ENCODE measurements around the gene GBF1. TPM values are rescaled to one million over a fixed set of nuclear protein-coding genes. Genes with fewer than 3 reads are reported as not detected.

GBF1 gene
- total and polyA plus RNA-seq, 2 of the 13 experiments (the other 11 are each of a cell fraction or from before 2014, with no cell fraction given) = 17.1 to 21.9 TPM

DNA sequence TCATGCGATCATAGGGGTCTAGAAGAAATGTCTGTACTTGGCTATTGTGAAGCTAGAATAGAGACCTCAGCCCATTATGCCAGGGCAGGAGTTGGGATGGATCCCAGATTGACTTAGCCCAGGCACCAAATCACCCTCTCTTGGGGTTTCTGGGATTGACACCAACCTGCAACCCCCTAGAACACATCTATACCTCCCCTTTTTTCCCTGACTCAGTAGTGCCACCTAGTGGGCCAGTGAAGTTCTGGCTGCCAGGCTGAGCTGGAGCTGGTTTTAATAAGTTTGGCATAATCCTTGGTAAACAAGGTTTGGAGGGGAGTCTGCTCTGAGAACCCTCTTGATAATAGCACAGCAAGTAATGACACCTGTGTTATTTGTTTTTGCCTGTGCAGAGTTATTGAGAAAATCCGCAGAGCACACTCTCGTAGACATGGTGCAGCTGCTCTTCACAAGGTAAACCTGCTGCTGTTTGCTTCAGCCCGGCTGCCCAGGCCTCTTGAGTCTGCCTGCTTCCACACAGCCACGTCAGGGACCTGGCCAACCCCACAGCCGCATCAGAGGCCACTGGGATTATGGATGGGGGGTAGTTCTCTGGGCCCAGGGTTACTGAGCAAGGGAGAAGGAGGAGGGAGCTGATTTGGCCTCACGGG is 106.9 kb downstream of the GBF1 start (continued):
- TF ChIP-seq, protein P1, sequence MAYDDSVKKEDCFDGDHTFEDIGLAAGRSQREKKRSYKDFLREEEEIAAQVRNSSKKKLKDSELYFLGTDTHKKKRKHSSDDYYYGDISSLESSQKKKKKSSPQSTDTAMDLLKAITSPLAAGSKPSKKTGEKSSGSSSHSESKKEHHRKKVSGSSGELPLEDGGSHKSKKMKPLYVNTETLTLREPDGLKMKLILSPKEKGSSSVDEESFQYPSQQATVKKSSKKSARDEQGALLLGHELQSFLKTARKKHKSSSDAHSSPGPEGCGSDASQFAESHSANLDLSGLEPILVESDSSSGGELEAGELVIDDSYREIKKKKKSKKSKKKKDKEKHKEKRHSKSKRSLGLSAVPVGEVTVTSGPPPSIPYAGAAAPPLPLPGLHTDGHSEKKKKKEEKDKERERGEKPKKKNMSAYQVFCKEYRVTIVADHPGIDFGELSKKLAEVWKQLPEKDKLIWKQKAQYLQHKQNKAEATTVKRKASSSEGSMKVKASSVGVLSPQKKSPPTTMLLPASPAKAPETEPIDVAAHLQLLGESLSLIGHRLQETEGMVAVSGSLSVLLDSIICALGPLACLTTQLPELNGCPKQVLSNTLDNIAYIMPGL (CRISPR knock-in tag; IDR thresholded peaks at IDR 0.05; ENCODE audit: borderline replicate concordance in 1 of 2, low read depth in 1 of 2) = peak in 1 of 2 experiments; percentile 44; a peak in 1 of 4 replicates
- TF ChIP-seq, protein P2, sequence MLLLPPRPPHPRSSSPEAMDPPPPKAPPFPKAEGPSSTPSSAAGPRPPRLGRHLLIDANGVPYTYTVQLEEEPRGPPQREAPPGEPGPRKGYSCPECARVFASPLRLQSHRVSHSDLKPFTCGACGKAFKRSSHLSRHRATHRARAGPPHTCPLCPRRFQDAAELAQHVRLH (CRISPR knock-in tag; IDR thresholded peaks at IDR 0.05; ENCODE audit: borderline replicate concordance, low read depth) = no peak
- TF ChIP-seq, protein P3, sequence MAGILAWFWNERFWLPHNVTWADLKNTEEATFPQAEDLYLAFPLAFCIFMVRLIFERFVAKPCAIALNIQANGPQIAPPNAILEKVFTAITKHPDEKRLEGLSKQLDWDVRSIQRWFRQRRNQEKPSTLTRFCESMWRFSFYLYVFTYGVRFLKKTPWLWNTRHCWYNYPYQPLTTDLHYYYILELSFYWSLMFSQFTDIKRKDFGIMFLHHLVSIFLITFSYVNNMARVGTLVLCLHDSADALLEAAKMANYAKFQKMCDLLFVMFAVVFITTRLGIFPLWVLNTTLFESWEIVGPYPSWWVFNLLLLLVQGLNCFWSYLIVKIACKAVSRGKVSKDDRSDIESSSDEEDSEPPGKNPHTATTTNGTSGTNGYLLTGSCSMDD (CRISPR knock-in tag; IDR thresholded peaks at IDR 0.05) = no peak
- no peak for TF ChIP-seq ZNF20 (CRISPR knock-in tag; IDR thresholded peaks at IDR 0.05)
- TF ChIP-seq, protein P4, sequence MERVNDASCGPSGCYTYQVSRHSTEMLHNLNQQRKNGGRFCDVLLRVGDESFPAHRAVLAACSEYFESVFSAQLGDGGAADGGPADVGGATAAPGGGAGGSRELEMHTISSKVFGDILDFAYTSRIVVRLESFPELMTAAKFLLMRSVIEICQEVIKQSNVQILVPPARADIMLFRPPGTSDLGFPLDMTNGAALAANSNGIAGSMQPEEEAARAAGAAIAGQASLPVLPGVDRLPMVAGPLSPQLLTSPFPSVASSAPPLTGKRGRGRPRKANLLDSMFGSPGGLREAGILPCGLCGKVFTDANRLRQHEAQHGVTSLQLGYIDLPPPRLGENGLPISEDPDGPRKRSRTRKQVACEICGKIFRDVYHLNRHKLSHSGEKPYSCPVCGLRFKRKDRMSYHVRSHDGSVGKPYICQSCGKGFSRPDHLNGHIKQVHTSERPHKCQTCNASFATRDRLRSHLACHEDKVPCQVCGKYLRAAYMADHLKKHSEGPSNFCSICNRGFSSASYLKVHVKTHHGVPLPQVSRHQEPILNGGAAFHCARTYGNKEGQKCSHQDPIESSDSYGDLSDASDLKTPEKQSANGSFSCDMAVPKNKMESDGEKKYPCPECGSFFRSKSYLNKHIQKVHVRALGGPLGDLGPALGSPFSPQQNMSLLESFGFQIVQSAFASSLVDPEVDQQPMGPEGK (CRISPR knock-in tag; IDR thresholded peaks at IDR 0.05) = 0 out of 2 replicates have a peak, but pooled peaks have one; percentile 13
- 0 out of 2 replicates have a peak, but pooled peaks have one; percentile 25 for TF ChIP-seq ZNF777 (CRISPR knock-in tag; IDR thresholded peaks at IDR 0.05)
- no peak for TF ChIP-seq RFX3 (CRISPR knock-in tag; IDR thresholded peaks at IDR 0.05)
- TF ChIP-seq, protein P5, sequence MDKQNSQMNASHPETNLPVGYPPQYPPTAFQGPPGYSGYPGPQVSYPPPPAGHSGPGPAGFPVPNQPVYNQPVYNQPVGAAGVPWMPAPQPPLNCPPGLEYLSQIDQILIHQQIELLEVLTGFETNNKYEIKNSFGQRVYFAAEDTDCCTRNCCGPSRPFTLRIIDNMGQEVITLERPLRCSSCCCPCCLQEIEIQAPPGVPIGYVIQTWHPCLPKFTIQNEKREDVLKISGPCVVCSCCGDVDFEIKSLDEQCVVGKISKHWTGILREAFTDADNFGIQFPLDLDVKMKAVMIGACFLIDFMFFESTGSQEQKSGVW (CRISPR knock-in tag; IDR thresholded peaks at IDR 0.05; ENCODE audit: borderline replicate concordance) = no peak
- TF ChIP-seq, protein P6, sequence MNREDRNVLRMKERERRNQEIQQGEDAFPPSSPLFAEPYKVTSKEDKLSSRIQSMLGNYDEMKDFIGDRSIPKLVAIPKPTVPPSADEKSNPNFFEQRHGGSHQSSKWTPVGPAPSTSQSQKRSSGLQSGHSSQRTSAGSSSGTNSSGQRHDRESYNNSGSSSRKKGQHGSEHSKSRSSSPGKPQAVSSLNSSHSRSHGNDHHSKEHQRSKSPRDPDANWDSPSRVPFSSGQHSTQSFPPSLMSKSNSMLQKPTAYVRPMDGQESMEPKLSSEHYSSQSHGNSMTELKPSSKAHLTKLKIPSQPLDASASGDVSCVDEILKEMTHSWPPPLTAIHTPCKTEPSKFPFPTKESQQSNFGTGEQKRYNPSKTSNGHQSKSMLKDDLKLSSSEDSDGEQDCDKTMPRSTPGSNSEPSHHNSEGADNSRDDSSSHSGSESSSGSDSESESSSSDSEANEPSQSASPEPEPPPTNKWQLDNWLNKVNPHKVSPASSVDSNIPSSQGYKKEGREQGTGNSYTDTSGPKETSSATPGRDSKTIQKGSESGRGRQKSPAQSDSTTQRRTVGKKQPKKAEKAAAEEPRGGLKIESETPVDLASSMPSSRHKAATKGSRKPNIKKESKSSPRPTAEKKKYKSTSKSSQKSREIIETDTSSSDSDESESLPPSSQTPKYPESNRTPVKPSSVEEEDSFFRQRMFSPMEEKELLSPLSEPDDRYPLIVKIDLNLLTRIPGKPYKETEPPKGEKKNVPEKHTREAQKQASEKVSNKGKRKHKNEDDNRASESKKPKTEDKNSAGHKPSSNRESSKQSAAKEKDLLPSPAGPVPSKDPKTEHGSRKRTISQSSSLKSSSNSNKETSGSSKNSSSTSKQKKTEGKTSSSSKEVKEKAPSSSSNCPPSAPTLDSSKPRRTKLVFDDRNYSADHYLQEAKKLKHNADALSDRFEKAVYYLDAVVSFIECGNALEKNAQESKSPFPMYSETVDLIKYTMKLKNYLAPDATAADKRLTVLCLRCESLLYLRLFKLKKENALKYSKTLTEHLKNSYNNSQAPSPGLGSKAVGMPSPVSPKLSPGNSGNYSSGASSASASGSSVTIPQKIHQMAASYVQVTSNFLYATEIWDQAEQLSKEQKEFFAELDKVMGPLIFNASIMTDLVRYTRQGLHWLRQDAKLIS (CRISPR knock-in tag; IDR thresholded peaks at IDR 0.05) = no peak
